ENCODE data around the gene UBE2E2. TPM values are rescaled to one million over a fixed set of nuclear protein-coding genes. Genes with fewer than 3 reads are reported as not detected.

Gene UBE2E2
- total RNA-seq, 1 experiment from 2014 or later, result 38.6 TPM

GRCh38 chr3:23465569-23465968 is 262.4 kb downstream of the UBE2E2 start:
- Mint-ChIP-seq H3K4me3 (no peak overlapping the region), H3K4me1 (peaks cover 15 to 16% of the 10 kb centered on the region in 2 experiments), H3K27me3 (ENCODE audit: low read depth) (no peaks in the 10 kb centered on the region), H3K27ac (no peak overlapping the region), H3K36me3 (ENCODE audit: insufficient read depth in 1 of 3, low read depth in 3 of 3) (peaks cover 0 to 11% (median 7%) of the 10 kb centered on the region in 3 experiments; a peak in 2 of 7 replicates), H3K9me3 (peaks cover 0 to 8% of the 10 kb centered on the region in 2 experiments; a peak in 4 of 5 replicates)
- DNase-seq, result no peak
- Histone ChIP-seq H2BK15ac (ENCODE audit: low read depth, low read length) (no peak overlapping the region), H3K27ac (ENCODE audit: insufficient read length, low read depth, low read length) (no peak overlapping the region), H4K20me1 (ENCODE audit: control insufficient read depth, insufficient read depth, insufficient read length) (no peaks in the 10 kb centered on the region), H3K23me2 (ENCODE audit: insufficient read length, low read depth, low read length, poor library complexity, severe bottlenecking) (no peaks in the 10 kb centered on the region), H3K4ac (ENCODE audit: low read depth, low read length) (no peak overlapping the region), H3K23ac (ENCODE audit: insufficient read length, low read depth, low read length) (no peak overlapping the region), H3K56ac (ENCODE audit: insufficient read length, low read depth, low read length) (no peak overlapping the region), H3K9ac (ENCODE audit: extremely low read depth, insufficient read length, low read length) (no peak overlapping the region), H3K4me1 (ENCODE audit: insufficient read depth, low read length) (no peaks in the 10 kb centered on the region), H2AFZ (ENCODE audit: low read length) (no peak overlapping the region), H2BK120ac (ENCODE audit: low read depth, low read length, poor library complexity, severe bottlenecking) (no peak overlapping the region), H2AK5ac (ENCODE audit: insufficient read length, low read length) (no peak overlapping the region), H3K4me2 (ENCODE audit: insufficient read depth, insufficient read length, low read length) (no peak overlapping the region), H3K14ac (ENCODE audit: insufficient read depth, low read length) (no peak overlapping the region), H2BK5ac (ENCODE audit: insufficient read length, low read length) (no peak overlapping the region), H3T11ph (ENCODE audit: low read length) (no peak overlapping the region), H3K79me1 (ENCODE audit: insufficient read depth, low read depth, low read length, poor library complexity, severe bottlenecking) (no peaks in the 10 kb centered on the region), H3K18ac (ENCODE audit: insufficient read length, low read depth, low read length) (no peak overlapping the region), H4K91ac (ENCODE audit: insufficient read length, low read depth, low read length) (no peak overlapping the region), H4K8ac (replicated peaks; ENCODE audit: insufficient read length, low read depth, low read length) (no peak overlapping the region), H3K9me3 (ENCODE audit: control insufficient read depth, low read depth, low read length) (no peaks in the 10 kb centered on the region), H2BK12ac (ENCODE audit: insufficient read length, low read depth, low read length) (no peak overlapping the region), H3K79me2 (ENCODE audit: insufficient read depth, low read length) (no peaks in the 10 kb centered on the region), H2BK20ac (ENCODE audit: low read depth, low read length, poor library complexity, severe bottlenecking) (no peak overlapping the region), H3K27me3 (ENCODE audit: insufficient read depth, low read length) (no peaks in the 10 kb centered on the region), H4K5ac (ENCODE audit: insufficient read length, low read depth, low read length) (no peak overlapping the region)
- no peak for TF ChIP-seq CTCF (conservative IDR thresholded peaks at IDR 0.05)

Data from H9 (cell line).